Endothelial cell of umbilical vein (primary cell): ENCODE data around the gene CTNNA2. TPM values are rescaled to one million over a fixed set of nuclear protein-coding genes. Genes with fewer than 3 reads are reported as not detected.

Source experiments
- BruUV-seq: library from RNA; stranded (reverse); fragments of 400-500 nt; replicated peaks from 2 replicates; lab custom pipeline; 2021; lab: Mats Ljungman, UMichigan
- CTCF ChIA-PET: fragments of 300-600, 350-600 bp; sonication (Branson Sonifier 250); formaldehyde crosslinking; loops from one replicate; lab custom pipeline; 2021; ENCODE audit warnings: antibody characterized with exemption, inconsistent platforms; lab: Charles Lee
- POLR2A ChIA-PET: fragments of 300-600, 350-600 bp; sonication (Branson Sonifier 250); formaldehyde crosslinking; loops from one replicate; lab custom pipeline; 2021; ENCODE audit warnings: antibody characterized with exemption, inconsistent platforms; lab: Charles Lee
- DNase-seq: peaks from one replicate; pipeline ENCODE4 v3.0.0-alpha.2; 2011; ENCODE audit warnings: low read depth, low spot score
- FAIRE-seq: peaks from 2 replicates; lab custom pipeline; 2011; peaks lifted over from hg19 to GRCh38; lab: Jason Lieb, UNC
- H2AFZ ChIP-seq: 2 replicates; pipeline ENCODE4 v1.6.0; 2012; ENCODE audit warnings: low read depth, low read length, control low read depth, inconsistent platforms
- H3K27ac ChIP-seq: 2 replicates; pipeline ENCODE4 v1.5.1; 2011; ENCODE audit warnings: low read depth, mild to moderate bottlenecking, control low read depth, low read length, moderate library complexity; ENCODE audit not compliant: insufficient read depth
- H3K27me3 ChIP-seq, 2 experiments: 2 replicates each; pipeline versions ENCODE4 v1.6.0 to v1.6.1; 2011; ENCODE audit warnings: low read length in 2 of 2, mixed read lengths in 1 of 2; ENCODE audit not compliant: control insufficient read depth in 2 of 2, insufficient read depth in 2 of 2
- H3K36me3 ChIP-seq, 2 experiments: 2 replicates in 1 of 2; 3 replicates in 1 of 2; pipeline ENCODE4 v1.5.1; 2011; ENCODE audit warnings: low read length in 2 of 2, mild to moderate bottlenecking in 1 of 2, moderate library complexity in 1 of 2; ENCODE audit not compliant: control insufficient read depth in 2 of 2, insufficient read depth in 2 of 2; ENCODE audit errors: extremely low read depth in 1 of 2
- H3K4me1 ChIP-seq: 3 replicates; pipeline ENCODE4 v1.5.1; 2011; ENCODE audit warnings: mild to moderate bottlenecking, low read length; ENCODE audit not compliant: control insufficient read depth, insufficient read depth; ENCODE audit errors: extremely low read depth
- H3K4me2 ChIP-seq: 2 replicates; pipeline ENCODE4 v1.6.1; 2011; ENCODE audit warnings: low read length, control low read depth, mixed read lengths; ENCODE audit not compliant: insufficient read depth
- H3K4me3 ChIP-seq, 3 experiments: fragments of 200-600 bp in 1 of 3; sonication (generic), shearing (Covaris generic) in 1 of 3; replicated peaks in 1 of 3; 2 replicates each; pipeline ENCODE4 v1.5.1; 2011 to 2016; ENCODE audit warnings: control low read depth in 3 of 3, low read length in 3 of 3, mild to moderate bottlenecking in 2 of 3, inconsistent platforms in 1 of 3, low read depth in 1 of 3, moderate library complexity in 1 of 3; ENCODE audit not compliant: insufficient read depth in 1 of 3
- H3K79me2 ChIP-seq: 2 replicates; pipeline ENCODE4 v1.6.0; 2012; ENCODE audit warnings: low read length, inconsistent platforms; ENCODE audit not compliant: control insufficient read depth, insufficient read depth
- H3K9ac ChIP-seq: replicated peaks from 2 replicates; pipeline ENCODE3; 2011; ENCODE audit warnings: low read length, control low read depth; ENCODE audit not compliant: insufficient read depth; ENCODE audit errors: extremely low read depth
- H3K9me1 ChIP-seq: replicated peaks from 3 replicates; pipeline ENCODE4 v1.6.0; 2011; ENCODE audit warnings: mild to moderate bottlenecking, low read length; ENCODE audit not compliant: control insufficient read depth, insufficient read depth; ENCODE audit errors: extremely low read depth
- H3K9me3 ChIP-seq: replicated peaks from 2 replicates; pipeline ENCODE4 v1.5.1; 2012; ENCODE audit warnings: low read length, inconsistent platforms; ENCODE audit not compliant: control insufficient read depth, insufficient read depth
- H4K20me1 ChIP-seq: replicated peaks from 2 replicates; pipeline ENCODE3; 2011; ENCODE audit warnings: mild to moderate bottlenecking, low read length; ENCODE audit not compliant: control insufficient read depth, insufficient read depth; ENCODE audit errors: extremely low read depth
- EZH2 ChIP-seq: IDR thresholded peaks from 2 replicates; pipeline ENCODE4 v1.6.1; 2012; ENCODE audit warnings: borderline replicate concordance, low read depth, mild to moderate bottlenecking, moderate library complexity, low read length, inconsistent platforms; ENCODE audit not compliant: severe bottlenecking
- FOS ChIP-seq: IDR thresholded peaks from 2 replicates; pipeline ENCODE4 v1.6.1; 2011; ENCODE audit warnings: mild to moderate bottlenecking, low read length, moderate library complexity, borderline replicate concordance; ENCODE audit not compliant: insufficient read depth
- GATA2 ChIP-seq: IDR thresholded peaks from 2 replicates; pipeline ENCODE4 v1.7.0; 2011; ENCODE audit warnings: low read depth, mild to moderate bottlenecking, moderate library complexity, mixed read lengths, low read length; ENCODE audit not compliant: insufficient read length, insufficient read depth
- JUN ChIP-seq: IDR thresholded peaks from 2 replicates; pipeline ENCODE4 v1.6.1; 2011; ENCODE audit warnings: borderline replicate concordance, low read depth; ENCODE audit not compliant: insufficient read length, insufficient read depth
- MYC ChIP-seq: IDR thresholded peaks from one replicate; pipeline ENCODE4 v1.6.1; 2011; ENCODE audit warnings: mild to moderate bottlenecking, low read depth, low read length
- POLR2A ChIP-seq: IDR thresholded peaks from 2 replicates; pipeline ENCODE4 v1.6.1; 2012; ENCODE audit warnings: low read depth, mild to moderate bottlenecking, control low read depth, low read length
- POLR2AphosphoS5 ChIP-seq: IDR thresholded peaks from 2 replicates; pipeline ENCODE4 v1.6.1; 2012; ENCODE audit warnings: low read depth, mild to moderate bottlenecking, control low read depth, low read length, moderate library complexity; ENCODE audit not compliant: insufficient read depth
- dilution Hi-C: fragments of 300-500 bp; cut with MboI; formaldehyde crosslinking; loops from one replicate; pipeline ENCODE4 v1.15.0; 2019; ENCODE audit warnings: low sequenced_read_pairs; ENCODE audit not compliant: extremely low pct_ligation_motif_present
- intact Hi-C: fragments of 100-400 bp; cut with micrococcal nuclease; formaldehyde crosslinking; loops from one replicate; pipeline ENCODE4 v1.10.0; 2022
- polyA plus RNA-seq, 4 experiments: library from polyadenylated mRNA; depleted of rRNA in 3 of 4; stranded (reverse) in 3 of 4; unstranded in 1 of 4; fragments of >200 nt; gene quantifications; 2 replicates each; pipeline versions ENCODE4 v1.2.1 to v1.2.3, GENCODE V29; 2011 to 2012; ENCODE audit warnings: missing spikeins in 1 of 4
- total RNA-seq: library from RNA; stranded (reverse); gene quantifications from 2 replicates; pipeline ENCODE4 v1.2.3, GENCODE V29; 2021
- TF ChIP-seq, protein P1 (sequence below): IDR thresholded peaks from 2 replicates; pipeline ENCODE4 v1.6.1; 2011; ENCODE audit not compliant: insufficient read depth, insufficient read length
- TF ChIP-seq, protein P2 (sequence below), 2 donors: IDR thresholded peaks; 1 replicate in 1 of 2; 2 replicates in 1 of 2; pipeline ENCODE4 v1.5.1; 2011; ENCODE audit warnings: low read length in 2 of 2, mild to moderate bottlenecking in 2 of 2, moderate library complexity in 2 of 2, control low read depth in 1 of 2, inconsistent platforms in 1 of 2, low read depth in 1 of 2; ENCODE audit not compliant: insufficient read depth in 1 of 2; ENCODE audit errors: extremely low read depth in 1 of 2

CTNNA2 gene
- total and polyA plus RNA-seq, 2 donors (not counting 3 experiments of a cell fraction or from before 2014, with no cell fraction given), result not detected

DNA sequence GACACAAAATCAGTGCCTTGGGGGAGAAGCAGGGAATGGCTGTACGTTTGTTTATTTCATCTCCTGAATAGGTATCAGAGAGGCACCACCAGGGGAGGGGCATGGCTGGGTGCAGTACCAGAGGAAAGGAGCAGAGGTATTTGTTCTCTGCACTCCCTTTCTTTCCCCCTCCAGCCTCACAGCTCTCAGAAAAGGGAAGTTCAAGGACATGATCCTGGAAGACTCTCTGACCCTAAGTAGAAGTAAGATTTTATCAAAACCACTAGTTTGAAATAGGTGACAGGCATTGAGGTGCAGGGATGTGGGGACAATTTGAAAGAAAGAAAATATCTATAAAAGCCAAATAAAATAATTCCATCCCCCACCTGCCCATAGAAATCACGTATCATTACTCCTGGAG lies 655.2 kb downstream of the CTNNA2 start:
- H3K79me2 ChIP-seq, result no peaks in the 10 kb centered on the region
- no peaks in the 10 kb centered on the region for H3K36me3 ChIP-seq
- POLR2A ChIA-PET, result no interaction called here
- FAIRE-seq (no peak), DNase-seq (no peak)
- TF ChIP-seq POLR2A (no peak), MYC (no peak), POLR2AphosphoS5 (no peak), FOS (no peak), GATA2 (no peak), EZH2 (no peak), JUN (no peak)
- TF ChIP-seq, protein P1, sequence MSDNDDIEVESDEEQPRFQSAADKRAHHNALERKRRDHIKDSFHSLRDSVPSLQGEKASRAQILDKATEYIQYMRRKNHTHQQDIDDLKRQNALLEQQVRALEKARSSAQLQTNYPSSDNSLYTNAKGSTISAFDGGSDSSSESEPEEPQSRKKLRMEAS, result no peak
- TF ChIP-seq, protein P2, sequence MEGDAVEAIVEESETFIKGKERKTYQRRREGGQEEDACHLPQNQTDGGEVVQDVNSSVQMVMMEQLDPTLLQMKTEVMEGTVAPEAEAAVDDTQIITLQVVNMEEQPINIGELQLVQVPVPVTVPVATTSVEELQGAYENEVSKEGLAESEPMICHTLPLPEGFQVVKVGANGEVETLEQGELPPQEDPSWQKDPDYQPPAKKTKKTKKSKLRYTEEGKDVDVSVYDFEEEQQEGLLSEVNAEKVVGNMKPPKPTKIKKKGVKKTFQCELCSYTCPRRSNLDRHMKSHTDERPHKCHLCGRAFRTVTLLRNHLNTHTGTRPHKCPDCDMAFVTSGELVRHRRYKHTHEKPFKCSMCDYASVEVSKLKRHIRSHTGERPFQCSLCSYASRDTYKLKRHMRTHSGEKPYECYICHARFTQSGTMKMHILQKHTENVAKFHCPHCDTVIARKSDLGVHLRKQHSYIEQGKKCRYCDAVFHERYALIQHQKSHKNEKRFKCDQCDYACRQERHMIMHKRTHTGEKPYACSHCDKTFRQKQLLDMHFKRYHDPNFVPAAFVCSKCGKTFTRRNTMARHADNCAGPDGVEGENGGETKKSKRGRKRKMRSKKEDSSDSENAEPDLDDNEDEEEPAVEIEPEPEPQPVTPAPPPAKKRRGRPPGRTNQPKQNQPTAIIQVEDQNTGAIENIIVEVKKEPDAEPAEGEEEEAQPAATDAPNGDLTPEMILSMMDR (IDR thresholded peaks at IDR 0.05; ENCODE audit: extremely low read depth in 1 of 2, insufficient read depth in 1 of 2, low read depth in 1 of 2, low read length in 2 of 2), result no peak
- no peak overlapping the region for H3K4me2 ChIP-seq
- CTCF ChIA-PET, result no interaction called here
- H3K27ac ChIP-seq, result no peak overlapping the region
- H3K9me3 ChIP-seq, result peaks cover 9% of the 10 kb centered on the region
- no peaks in the 10 kb centered on the region for H3K4me1 ChIP-seq
- no peaks in the 10 kb centered on the region for H3K9me1 ChIP-seq
- intact Hi-C loops, result no loop called here
- BruUV-seq, result no TSS peak
- no peak overlapping the region for H3K4me3 ChIP-seq
- H3K9ac ChIP-seq, result no peak overlapping the region
- H4K20me1 ChIP-seq, result no peaks in the 10 kb centered on the region
- dilution Hi-C loops, result no loop called here
- no peaks in the 10 kb centered on the region for H3K27me3 ChIP-seq
- no peak overlapping the region for H2AFZ ChIP-seq
